Hindlimb muscle (tissue), 1 donor: Measurements from ENCODE around the gene ZNF25. TPM values are rescaled to one million over a fixed set of nuclear protein-coding genes. Genes with fewer than 3 reads are reported as not detected.
"Not testable (repeated sequence)": the region's sequence is repeated elsewhere in the genome, so short reads cannot be mapped to it uniquely, and the experiment has no call there.

Experiments
- DNase-seq: peaks from one replicate; pipeline ENCODE4 v3.0.0-alpha.2; 2013
- polyA plus RNA-seq: library from polyadenylated mRNA; unstranded; fragments of 120-200 nt; gene quantifications from one replicate; pipeline ENCODE4 v1.2.1, GENCODE V29; 2013; ENCODE audit not compliant: insufficient read length

Gene ZNF25
- 11.9 TPM for polyA plus RNA-seq

DNA sequence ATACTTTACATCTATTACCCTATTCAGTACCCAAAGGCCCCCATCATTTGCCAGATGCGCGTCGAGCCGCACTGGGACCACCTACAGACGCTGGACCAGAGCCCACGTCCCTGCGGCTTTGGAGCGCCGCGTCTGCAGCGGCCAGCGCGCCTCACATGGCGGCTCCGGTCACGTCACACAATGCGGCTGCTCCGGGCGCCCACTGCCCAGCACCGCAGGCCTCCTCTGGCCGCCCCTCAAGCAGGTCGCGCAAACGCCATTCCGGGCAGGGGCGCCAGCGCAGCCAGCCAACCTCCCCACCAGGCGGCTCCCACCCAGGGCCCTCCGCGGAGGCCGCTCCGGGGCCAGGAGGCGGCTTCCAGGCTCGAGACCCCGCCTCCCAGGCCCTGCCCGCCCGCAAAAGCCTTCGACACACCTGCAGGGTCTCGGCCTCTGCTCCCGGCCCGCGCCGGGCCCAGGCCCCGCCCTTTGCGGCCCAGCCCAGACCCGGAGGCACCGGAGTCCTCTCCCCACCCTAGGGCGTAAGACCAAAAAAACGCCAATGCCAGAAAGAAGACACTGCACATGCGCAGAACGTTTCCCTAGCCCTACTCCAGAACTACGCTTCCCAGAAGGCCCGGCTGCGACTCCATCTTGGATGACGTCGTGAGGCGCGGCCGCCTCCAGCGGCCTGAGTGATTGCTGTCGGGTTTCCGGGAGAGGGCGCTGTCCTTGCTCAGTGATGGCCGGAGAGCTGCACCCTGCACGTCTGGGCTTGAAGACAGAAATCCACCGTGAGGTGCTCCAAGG, at the start of gene ZNF25:
ZNF25 (minus strand) TSS at position 557 of the 789 bp plus-strand sequence. CDS start 4,925 bp downstream, outside the sequence.
- DNase-seq, result peak; percentile 98

DNA sequence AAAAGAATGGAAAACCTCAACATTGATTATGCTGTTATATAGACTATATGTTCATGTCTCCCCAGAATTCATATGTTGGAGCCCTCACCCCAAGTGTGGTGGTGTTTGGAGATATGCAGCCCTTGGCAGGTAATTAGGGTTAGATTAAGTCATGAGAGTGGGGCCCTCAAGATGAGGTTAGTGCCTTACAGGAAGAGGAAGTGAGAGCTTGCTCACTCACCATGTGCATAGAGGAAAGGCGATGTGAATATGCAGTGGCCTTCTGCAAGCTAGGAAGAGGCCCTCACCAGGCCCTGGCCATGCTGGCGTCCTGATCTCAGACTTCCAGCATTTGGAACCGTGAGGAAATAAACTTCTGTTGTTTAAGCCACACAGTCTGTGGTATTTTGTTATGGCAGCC, 48.8 kb upstream of the ZNF25 start:
- no peak for DNase-seq

- not testable (repeated sequence) for DNase-seq
These were observed 42.7 kb upstream of the ZNF25 start for GRCh38 chr10:38019124-38019523.

DNA sequence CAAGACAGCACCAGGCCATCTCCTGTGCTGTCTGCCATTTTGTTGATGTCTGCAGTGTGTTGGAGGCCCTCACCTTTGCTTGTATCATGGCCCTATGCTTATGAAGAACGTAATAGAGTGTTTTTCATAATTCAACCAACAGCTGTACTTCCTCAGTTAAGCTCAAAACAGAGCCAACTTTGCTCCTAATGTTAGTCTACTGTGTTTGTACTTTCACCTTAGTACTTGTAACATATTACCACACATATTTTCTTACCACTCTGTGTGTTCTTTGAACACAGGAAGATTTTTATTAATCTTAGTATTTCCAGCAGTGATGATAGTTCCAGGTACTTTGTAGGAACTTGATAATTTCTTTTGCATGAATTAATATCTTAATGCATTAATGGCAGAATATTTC, 39.9 kb upstream of the ZNF25 start:
- DNase-seq, result no peak

GRCh38 chr10:38010119-38010903, 33.9 kb upstream of the ZNF25 start, which contains the start of gene ZNF33A:
TSS of gene ZNF33A (plus strand) at chr10:38010675. CDS start at chr10:38012342, 1,667 bp downstream.
- DNase-seq, result peak; percentile 92

DNA sequence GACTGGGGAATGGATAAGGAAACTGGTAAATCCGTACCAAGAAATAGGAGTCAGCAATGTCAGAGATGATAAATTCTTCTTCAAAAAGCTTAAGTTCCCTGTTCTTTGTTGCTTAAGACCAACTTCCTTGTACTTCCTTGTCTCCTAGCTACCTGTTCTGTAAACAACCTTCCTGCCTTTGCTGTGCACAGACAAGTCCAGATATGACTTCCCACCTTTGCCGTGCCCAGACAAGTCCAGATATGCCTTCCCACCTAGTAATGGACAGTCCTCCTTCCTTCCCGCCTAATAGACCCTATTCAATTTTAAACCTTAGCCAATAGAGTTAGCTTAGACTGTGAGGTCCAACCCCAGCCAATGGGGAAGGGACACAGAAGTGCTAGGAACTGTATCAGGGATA, 31.5 kb upstream of the ZNF25 start:
- DNase-seq, result no peak

- no peak for DNase-seq
These were observed 31.1 kb upstream of the ZNF25 start for GRCh38 chr10:38007551-38007950.

DNA sequence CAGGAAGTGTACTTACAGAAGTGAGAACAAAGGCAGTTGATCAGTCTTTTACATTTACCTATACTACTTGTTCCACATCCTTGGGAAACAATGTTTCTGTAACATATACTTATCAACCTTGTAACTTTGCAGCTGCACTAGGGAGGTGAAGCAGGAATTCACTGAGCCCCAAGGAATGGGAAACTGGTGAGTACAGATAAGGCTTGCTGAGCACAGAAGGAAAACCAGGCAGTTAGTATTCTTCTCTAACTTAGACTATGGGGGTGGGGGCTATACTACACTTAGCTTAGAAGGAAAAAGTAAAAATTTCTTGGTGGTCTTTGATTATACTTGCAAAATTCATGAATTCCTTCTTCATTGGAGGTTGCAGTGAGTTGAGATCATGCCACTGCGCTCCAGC, 27.1 kb upstream of the ZNF25 start:
- no peak for DNase-seq

DNA sequence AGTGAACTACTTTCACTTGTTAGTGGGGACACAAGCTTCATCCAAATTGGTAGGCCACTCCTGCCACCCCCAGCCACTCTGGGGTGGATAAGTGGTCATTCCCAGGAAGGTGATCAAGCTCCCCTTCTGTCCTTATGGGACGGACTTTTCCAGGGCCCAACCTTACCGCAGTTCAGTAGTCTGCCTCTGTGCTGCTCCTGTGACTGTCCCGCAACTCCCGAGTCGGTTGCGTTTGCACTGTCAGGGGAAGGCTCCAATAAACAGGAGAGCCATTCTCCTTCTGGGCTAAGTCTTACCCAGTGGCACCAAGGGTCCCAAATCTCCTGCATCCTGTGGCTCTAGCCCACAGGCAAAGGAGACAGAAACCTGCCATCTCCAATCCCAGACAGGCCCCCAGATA, 26.6 kb upstream of the ZNF25 start:
- no peak for DNase-seq

DNA sequence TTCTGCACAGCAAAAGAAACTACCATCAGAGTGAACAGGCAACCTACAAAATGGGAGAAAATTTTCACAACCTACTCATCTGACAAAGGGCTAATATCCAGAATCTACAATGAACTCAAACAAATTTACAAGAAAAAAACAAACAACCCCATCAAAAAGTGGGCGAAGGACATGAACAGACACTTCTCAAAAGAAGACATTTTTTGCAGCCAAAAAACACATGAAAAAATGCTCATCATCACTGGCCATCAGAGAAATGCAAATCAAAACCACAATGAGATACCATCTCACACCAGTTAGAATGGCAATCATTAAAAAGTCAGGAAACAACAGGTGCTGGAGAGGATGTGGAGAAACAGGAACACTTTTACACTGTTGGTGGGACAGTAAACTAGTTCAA, 24.0 kb upstream of the ZNF25 start:
- not testable (repeated sequence) for DNase-seq

GRCh38 chr10:37998920-37999319, 22.5 kb upstream of the ZNF25 start:
- not testable (repeated sequence) for DNase-seq

GRCh38 chr10:37992083-37992482, 15.6 kb upstream of the ZNF25 start:
- DNase-seq, result no peak

DNA sequence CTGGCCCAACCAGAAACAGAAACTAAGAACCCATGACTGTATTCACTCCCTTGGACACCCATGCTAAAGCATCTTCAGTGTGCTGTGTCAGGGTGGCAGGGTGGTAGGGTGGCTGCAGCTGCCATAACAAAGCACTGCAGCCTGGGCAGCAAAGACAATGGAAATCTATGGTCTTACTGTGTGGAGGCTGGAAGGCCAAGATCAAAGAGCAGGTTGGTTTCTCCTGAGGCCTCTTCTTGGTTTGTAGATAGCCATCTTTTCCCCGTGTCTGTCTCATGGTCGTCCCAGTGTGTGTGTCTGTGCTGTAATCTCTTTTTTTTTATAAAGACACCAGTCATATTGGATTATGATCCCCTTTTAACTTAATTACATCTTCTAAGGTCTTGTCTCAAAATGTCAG, 15.2 kb upstream of the ZNF25 start:
- DNase-seq, result no peak

DNA sequence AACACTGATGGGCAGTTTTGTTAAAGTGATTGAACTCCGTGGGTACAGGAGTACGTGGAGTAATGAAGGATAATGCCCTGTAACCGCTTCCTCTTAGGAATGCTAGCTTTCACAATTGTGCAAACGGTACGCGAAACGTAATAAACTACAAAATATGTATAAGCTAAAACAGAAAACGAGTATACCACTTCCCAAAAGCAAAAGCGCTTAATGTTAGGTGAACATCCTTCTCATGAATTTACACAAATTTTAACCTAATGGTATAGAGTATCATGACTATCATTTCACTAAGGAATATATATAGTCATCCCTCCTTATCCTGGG, 395 bp upstream of the ZNF25 start:
- DNase-seq, result no peak

- DNase-seq, result peak; percentile 29
These were observed 951 bp downstream of the ZNF25 start for GRCh38 chr10:37975401-37975991.

GRCh38 chr10:37972396-37972795, 4.1 kb downstream of the ZNF25 start:
- DNase-seq, result no peak

- DNase-seq, result no peak
These were observed 11.4 kb downstream of the ZNF25 start for GRCh38 chr10:37965006-37965405.

DNA sequence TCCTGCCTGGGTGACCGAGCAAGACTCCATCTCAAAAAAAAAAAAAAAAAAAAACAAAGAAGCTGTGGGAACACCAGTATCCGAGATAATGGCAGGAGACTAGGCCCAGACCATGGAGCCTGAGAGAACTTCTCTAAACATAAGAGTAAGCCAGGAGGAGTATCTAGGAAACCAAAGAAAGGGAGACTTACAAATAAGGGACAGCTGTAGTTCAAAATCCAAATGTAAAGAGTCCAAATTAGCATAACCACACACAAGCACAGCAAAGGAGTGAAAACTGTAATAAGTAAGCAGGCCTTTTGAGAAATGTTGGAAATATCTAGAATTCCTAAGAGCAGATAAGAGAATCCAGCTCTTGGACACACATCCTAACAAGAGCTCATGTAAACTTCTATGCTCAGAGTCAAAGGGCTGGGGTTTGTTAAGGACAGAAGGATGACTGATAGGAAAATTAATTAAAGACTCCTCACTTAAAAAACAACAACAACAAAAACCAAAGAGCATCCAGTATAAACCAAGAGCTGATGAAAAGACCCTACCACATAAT, 15.8 kb downstream of the ZNF25 start:
- DNase-seq, result no peak

- no peak for DNase-seq
These were observed 18.6 kb downstream of the ZNF25 start for GRCh38 chr10:37957841-37958240.

DNA sequence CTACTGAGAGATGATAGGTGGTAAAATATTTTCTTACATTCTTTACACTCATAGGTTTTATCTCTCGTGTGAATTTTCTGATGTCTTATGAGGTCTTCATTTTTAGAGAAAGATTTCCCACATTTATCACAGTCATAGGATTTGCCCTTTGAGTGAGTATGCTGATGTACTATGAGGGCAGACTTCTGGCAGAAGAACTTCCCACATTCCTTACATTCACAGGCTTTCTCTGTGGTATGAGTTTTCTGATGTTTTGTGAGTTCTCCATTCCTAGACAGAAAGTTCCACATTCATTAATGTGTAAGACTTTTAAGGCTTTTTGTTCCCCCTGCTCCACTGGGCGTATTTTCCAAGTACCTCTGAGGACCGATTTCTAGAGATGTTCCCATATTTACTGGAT, 23.5 kb downstream of the ZNF25 start:
- DNase-seq, result no peak

DNA sequence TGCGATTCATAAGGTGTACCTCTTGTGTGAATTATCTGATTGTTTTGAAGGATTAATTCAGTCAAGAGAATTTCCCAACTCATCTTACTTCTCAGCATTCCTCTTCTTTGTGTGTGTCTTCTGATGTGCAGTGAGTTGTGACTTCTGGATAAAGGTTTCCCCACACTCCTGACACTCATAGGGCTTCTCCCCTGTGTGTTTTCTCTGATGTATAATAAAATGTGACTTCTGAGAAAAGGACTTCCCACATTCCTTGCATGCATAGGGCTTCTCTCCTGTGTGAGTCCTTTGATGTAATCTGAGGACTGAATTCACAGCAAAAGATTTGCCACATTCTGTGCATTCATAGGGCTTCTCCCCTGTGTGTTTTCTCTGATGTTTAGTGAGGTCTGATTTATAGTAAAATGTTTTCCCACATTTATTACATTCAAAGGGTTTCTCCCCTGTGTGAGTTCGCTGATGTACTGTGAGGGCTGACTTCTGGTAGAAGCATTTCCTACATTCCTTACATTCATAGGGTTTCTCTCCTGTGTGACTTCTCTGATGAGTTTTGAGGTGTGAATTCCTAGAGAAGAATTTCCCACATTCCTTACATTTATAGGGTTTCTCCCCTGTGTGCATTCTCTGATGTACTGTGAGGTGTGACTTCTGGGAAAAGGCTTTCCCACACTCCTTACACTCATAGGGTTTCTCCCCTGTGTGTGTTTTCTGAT, 24.2 kb downstream of the ZNF25 start:
- no peak for DNase-seq

- DNase-seq, result no peak
These were observed 28.2 kb downstream of the ZNF25 start for GRCh38 chr10:37948210-37948609.

DNA sequence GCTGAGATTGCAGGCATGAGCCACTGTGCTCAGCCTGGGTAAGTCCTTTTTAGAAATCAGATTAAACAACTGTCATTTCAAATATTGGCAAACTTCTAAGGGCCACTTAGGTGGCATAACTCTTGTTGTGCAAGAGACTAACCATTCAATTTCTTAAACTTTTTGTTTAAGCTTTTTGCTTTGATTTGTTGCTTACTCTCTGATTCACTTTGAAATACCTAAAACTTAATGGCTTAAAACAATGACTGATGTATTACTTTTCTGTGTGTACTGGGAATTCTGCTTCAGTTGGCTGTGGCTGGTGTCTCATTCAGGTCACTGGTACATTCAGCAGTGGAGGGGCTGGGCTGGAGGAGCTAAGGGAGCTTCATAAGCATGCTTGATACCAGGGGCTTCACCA, 28.9 kb downstream of the ZNF25 start:
- DNase-seq, result no peak
